Muscle layer of duodenum (tissue), 2 donors: Measurements from ENCODE around the gene TMTC2.
A peak's percentile ranks its signal among the peaks of the same experiment; 100 is the strongest.

Experiments
- H3K27ac ChIP-seq: one replicate; pipeline ENCODE4 v1.7.0; 2013; ENCODE audit warnings: mild to moderate bottlenecking, low read length
- H3K27me3 ChIP-seq: one replicate; pipeline ENCODE4 v1.7.0; 2013; ENCODE audit warnings: low read depth, mild to moderate bottlenecking, control low read depth, low read length
- H3K36me3 ChIP-seq, 2 donors: one replicate each; pipeline ENCODE4 v1.7.0; 2013; ENCODE audit warnings: low read length in 2 of 2, control low read depth in 1 of 2, mild to moderate bottlenecking in 1 of 2; ENCODE audit not compliant: insufficient read depth in 2 of 2, control insufficient read depth in 1 of 2
- H3K4me1 ChIP-seq, 2 donors: one replicate each; pipeline ENCODE4 v1.7.0; 2013; ENCODE audit warnings: low read length in 2 of 2, mild to moderate bottlenecking in 2 of 2, control low read depth in 1 of 2, moderate library complexity in 1 of 2; ENCODE audit not compliant: insufficient read depth in 2 of 2, control insufficient read depth in 1 of 2
- H3K4me3 ChIP-seq, 2 donors: one replicate each; pipeline ENCODE4 v1.7.0; 2013; ENCODE audit warnings: low read length in 2 of 2, low read depth in 1 of 2, mild to moderate bottlenecking in 1 of 2
- H3K9me3 ChIP-seq, 2 donors: one replicate each; pipeline ENCODE4 v1.7.0; 2013; ENCODE audit warnings: low read length in 2 of 2, control low read depth in 1 of 2, mild to moderate bottlenecking in 1 of 2; ENCODE audit not compliant: control insufficient read depth in 1 of 2
- donor health status: healthy.

Gene TMTC2

DNA sequence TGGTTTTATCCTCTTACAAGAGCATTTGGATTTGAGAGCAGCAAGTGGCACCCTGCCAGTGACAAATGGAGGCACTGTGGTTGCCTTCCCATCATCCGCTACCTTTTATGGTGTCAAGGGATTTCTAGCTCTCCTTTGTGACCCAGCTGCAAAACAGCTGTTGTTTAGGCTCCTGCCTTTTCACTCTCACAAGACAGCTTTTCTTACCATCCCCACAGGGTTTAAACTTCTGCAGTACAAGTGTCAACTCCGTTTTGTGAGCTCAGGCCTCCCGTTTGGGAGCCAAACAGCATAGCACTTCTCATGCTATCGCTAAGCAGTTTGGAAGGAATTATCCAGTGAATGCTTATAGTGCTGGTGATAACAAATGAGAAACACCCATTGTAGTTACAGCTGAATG, 331.4 kb downstream of the TMTC2 start:
- no peak overlapping the region for H3K4me3 ChIP-seq
- H3K4me1 ChIP-seq: peaks cover 0 to 8% of the 10 kb centered on the region in 2 donors
- H3K27ac ChIP-seq: no peak overlapping the region
- peaks cover 0 to 4% of the 10 kb centered on the region in 2 donors for H3K36me3 ChIP-seq
- H3K27me3 ChIP-seq: no peaks in the 10 kb centered on the region
- H3K9me3 ChIP-seq: no peaks in the 10 kb centered on the region

GRCh38 chr12:83027021-83027723, 340.5 kb downstream of the TMTC2 start:
- Histone ChIP-seq H3K27ac (no peak overlapping the region), H3K36me3 (no peaks in the 10 kb centered on the region), H3K27me3 (no peaks in the 10 kb centered on the region), H3K4me1 (no peaks in the 10 kb centered on the region), H3K9me3 (no peaks in the 10 kb centered on the region), H3K4me3 (no peak overlapping the region)

DNA sequence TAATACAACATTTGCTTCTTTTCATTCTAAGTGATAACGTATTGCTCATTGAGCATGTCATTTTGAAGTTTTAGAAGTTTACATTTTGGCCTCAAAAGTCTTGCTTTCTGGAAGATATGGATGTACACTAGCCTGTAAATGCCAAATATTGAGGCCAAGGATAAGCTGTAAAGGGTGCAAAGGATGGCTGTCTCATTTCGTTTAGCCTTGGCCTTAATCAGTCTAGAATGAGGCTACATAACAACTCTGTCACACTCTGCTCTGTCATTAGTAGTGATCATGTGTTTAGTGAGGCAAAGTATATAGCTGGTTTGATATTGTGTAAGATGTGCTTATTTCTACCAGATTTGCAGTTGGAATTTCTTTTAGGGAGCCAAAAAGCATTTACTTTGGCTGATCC, 344.5 kb downstream of the TMTC2 start:
- Histone ChIP-seq H3K27me3 (no peaks in the 10 kb centered on the region), H3K4me3 (no peak overlapping the region), H3K27ac (no peak overlapping the region), H3K4me1 (no peaks in the 10 kb centered on the region), H3K9me3 (no peaks in the 10 kb centered on the region), H3K36me3 (no peaks in the 10 kb centered on the region)

DNA sequence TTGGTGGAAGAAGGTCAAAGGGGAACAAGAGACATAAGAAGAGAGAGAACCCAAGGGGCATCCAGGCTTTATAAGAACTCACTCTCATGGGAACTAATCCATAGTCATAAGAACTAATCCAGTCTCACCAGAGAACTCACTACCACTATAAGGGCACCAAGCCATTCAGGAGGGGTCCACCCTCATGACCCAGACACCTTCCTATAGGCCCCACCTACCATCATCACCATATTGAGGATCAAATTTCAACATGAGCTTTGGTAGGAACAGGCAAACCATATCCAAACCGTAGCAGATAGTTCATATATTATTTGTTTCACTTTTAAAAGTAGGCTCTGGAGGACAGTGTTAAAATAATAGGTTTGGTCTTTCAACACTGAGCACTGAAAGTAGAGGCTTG, 350.1 kb downstream of the TMTC2 start:
- Histone ChIP-seq H3K9me3 (no peaks in the 10 kb centered on the region), H3K27ac (no peak overlapping the region), H3K4me3 (no peak overlapping the region), H3K27me3 (no peaks in the 10 kb centered on the region), H3K36me3 (no peaks in the 10 kb centered on the region), H3K4me1 (peaks cover 0 to 6% of the 10 kb centered on the region in 2 donors)

GRCh38 chr12:83039413-83039812, 352.7 kb downstream of the TMTC2 start:
- Histone ChIP-seq H3K36me3 (no peaks in the 10 kb centered on the region), H3K27ac (no peak overlapping the region), H3K4me1 (peaks cover 0 to 10% of the 10 kb centered on the region in 2 donors), H3K27me3 (no peaks in the 10 kb centered on the region), H3K9me3 (no peaks in the 10 kb centered on the region), H3K4me3 (no peak overlapping the region)

DNA sequence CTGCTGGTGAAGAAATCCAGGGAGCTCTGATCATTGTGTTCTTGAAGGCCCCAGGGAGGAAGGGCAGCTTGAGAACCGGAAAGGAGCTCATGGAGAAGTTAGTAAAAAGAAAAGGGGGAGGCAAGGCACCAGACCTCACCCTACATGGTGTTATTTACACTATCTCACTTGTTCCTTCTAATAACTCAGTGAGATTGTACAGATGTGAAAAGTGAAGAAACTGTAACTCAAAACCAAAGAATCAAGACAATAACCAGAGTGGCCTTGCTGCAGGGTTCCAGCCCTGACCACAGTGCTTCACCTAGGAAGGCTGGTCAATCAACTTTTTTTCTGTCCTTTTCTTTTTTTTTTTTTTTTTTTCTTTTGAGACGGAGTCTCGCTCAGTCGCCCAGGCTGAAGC, 353.6 kb downstream of the TMTC2 start:
- Histone ChIP-seq H3K27ac (no peak overlapping the region), H3K36me3 (no peaks in the 10 kb centered on the region), H3K4me1 (peaks cover 0 to 10% of the 10 kb centered on the region in 2 donors), H3K4me3 (no peak overlapping the region), H3K27me3 (no peaks in the 10 kb centered on the region), H3K9me3 (no peaks in the 10 kb centered on the region)

DNA sequence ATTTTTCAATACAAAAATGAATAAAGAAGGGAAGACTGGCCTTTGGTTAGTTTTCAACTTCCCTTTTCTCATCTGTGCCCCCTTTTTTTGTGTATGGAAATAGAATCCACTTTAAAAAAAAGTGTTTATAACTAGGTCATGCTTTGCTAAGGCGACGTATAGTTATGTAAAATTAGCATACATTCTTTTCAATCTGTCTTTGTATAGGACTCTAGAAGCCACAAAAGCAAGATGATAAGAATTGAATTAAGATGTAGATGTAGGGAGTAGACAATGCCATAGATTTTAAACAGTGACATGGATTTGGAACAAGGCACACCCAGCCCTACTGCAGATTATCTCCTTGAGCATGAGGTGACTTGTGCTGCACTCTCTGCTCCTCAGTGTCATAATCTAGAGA, 354.3 kb downstream of the TMTC2 start:
- peaks cover 0 to 10% of the 10 kb centered on the region in 2 donors for H3K4me1 ChIP-seq
- H3K27me3 ChIP-seq: no peaks in the 10 kb centered on the region
- H3K27ac ChIP-seq: no peak overlapping the region
- H3K36me3 ChIP-seq: no peaks in the 10 kb centered on the region
- no peaks in the 10 kb centered on the region for H3K9me3 ChIP-seq
- H3K4me3 ChIP-seq: no peak overlapping the region

- Histone ChIP-seq H3K4me3 (no peak overlapping the region), H3K9me3 (no peaks in the 10 kb centered on the region), H3K27me3 (no peaks in the 10 kb centered on the region), H3K4me1 (peaks cover 0 to 10% of the 10 kb centered on the region in 2 donors), H3K27ac (peak overlapping the region; percentile 19), H3K36me3 (no peaks in the 10 kb centered on the region)
Observed at GRCh38 chr12:83042441-83043200, 355.9 kb downstream of the TMTC2 start.

GRCh38 chr12:83044736-83045135, 358.0 kb downstream of the TMTC2 start:
- H3K4me1 ChIP-seq: peaks cover 0 to 10% of the 10 kb centered on the region in 2 donors
- H3K27me3 ChIP-seq: no peaks in the 10 kb centered on the region
- no peak overlapping the region for H3K4me3 ChIP-seq
- no peaks in the 10 kb centered on the region for H3K36me3 ChIP-seq
- no peak overlapping the region for H3K27ac ChIP-seq
- no peaks in the 10 kb centered on the region for H3K9me3 ChIP-seq

GRCh38 chr12:83046019-83046418, 359.3 kb downstream of the TMTC2 start:
- H3K27ac ChIP-seq: no peak overlapping the region
- peaks cover 0 to 2% of the 10 kb centered on the region in 2 donors for H3K36me3 ChIP-seq
- peaks cover 0 to 4% of the 10 kb centered on the region in 2 donors for H3K4me1 ChIP-seq
- H3K4me3 ChIP-seq: no peak overlapping the region
- H3K9me3 ChIP-seq: no peaks in the 10 kb centered on the region
- H3K27me3 ChIP-seq: no peaks in the 10 kb centered on the region

GRCh38 chr12:83049306-83049705, 362.6 kb downstream of the TMTC2 start:
- Histone ChIP-seq H3K9me3 (no peaks in the 10 kb centered on the region), H3K36me3 (peaks cover 0 to 4% of the 10 kb centered on the region in 2 donors), H3K4me1 (no peaks in the 10 kb centered on the region), H3K27ac (no peak overlapping the region), H3K4me3 (no peak overlapping the region), H3K27me3 (no peaks in the 10 kb centered on the region)
